ENCODE data around the gene ZP1.
A peak's percentile ranks its signal among the peaks of the same experiment; 100 is the strongest.
"Not testable (repeated sequence)": the region's sequence is repeated elsewhere in the genome, so short reads cannot be mapped to it uniquely, and the experiment has no call there.

Gene ZP1

DNA sequence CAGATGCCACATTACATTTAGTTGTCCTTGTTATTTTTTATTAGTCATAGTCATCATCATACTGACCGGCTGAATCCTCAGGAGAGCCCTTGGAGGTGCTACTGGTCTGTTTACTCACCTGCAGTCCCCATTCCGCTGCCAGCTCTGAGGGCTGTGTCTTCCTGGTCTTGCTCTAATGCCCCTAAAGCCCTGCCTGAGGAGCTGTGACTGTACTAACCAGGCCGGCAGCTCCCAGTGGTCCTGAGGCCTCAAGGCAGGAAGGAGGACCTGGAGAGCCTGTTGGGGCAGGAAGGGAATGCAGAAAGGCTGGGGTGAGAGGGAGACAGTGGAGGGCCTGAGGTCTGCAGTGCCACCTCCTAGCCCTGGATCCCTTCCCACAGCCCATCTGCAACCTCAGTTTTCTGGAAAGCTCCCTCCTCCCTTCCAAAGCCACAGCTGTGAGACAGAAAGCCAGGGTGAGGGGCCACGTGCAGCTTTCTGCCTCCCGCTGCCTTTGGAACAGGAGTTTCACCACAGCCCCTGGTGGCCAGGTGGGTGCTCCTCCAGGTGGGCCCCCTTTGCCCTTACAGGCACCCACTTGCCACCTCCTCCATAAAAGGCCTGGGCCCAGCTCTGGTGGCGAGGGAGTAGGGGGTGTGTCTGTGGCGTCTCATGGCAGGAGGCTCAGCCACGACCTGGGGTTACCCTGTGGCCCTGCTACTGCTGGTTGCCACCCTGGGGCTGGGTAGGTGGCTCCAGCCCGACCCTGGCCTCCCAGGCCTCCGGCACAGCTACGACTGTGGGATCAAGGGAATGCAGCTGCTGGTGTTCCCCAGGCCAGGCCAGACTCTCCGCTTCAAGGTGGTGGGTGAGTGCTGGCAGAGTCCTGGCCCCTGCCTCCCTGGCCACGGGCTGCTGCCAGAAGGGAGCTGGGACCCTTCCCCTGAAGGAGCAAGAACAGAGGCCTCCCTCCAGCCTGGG lies at the start of gene ZP1:
Gene ZP1, plus strand, starts transcription at position 632 of the 960 bp plus-strand sequence. Its CDS starts 20 bp downstream, at position 652.
- DNase-seq, result no peak

- DNase-seq, result no peak
Observed at GRCh38 chr11:60818057-60818456, 49.3 kb upstream of the ZP1 start.

DNA sequence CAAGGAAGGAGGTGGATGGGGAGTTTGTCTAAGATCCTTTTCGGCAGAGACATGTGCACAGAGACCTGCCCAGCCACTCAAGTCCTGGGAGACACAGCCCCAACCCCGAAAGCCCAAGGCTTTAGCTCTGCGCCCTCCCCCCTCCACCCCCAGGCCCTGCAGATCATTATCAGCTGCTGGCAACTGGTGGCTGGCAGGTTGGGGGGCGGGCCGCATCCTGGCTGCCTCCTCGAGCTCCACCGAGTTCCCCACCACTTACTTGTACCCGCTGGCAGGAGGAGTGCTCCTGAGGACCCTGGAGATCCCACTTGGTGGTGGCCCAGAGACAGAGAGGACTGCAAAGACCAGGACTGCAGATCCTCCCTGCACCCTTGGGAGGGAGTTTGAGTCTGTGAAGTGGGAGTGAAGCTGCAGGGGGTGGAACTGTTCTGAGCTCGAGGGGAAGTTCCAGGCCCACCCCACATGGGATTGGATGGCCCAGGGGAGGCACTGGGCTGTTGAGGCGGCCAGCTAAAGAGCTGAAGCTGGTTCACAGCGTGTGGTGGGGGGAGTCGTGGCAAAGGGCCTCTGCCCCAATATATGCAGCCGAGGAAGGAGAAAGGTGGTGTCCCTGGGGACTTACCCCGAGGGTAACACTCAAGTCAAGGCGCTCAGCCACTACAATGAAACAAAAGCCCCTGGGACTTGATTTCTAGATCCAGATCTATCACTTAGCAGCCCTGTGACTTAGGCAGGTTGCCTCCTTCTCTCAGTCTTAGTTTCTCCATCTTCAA lies 45.3 kb upstream of the ZP1 start:
- DNase-seq, result no peak

DNA sequence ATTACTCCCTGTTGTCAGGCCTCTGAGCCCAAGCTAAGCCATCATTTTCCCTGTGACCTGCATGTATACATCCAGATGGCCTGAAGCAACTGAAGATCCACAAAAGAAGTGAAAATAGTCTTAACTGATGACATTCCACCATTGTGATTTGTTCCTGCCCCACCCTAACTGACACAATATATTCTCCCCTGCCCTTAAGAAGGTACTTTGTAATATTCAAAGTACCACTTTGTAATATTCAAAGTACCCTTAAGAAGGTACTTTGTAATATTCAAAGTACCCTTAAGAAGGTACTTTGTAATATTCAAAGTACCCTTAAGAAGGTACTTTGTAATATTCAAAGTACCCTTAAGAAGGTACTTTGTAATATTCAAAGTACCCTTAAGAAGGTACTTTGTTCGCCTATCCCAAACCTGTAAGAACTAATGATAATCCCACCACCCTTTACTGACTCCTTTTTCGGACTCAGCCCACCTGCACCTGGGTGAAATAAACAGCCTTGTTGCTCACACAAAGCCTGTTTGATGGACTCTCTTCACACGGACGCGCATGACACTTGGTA lies 43.5 kb upstream of the ZP1 start:
- not testable (repeated sequence) for DNase-seq

DNA sequence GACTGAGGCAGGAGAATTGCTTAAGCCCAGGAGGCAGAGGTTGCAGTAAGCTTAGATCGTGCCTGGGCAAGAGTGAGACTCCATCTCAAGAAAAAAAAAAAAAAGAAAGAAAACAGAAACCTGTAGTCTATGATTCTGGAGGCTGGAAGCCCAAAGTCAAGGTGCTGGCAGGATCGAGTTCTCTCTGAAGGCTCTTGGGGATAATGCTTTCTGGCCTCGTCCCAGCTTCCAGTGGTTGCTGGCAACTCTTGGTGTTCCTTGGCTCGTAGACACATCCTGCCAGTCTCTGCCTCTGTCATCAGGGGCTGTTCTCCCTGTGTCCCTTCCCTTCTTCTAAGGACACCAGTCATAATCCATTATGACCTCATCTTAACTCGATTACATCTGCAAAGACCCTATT lies 42.2 kb upstream of the ZP1 start:
- DNase-seq, result no peak

GRCh38 chr11:60825790-60826189 lies 41.6 kb upstream of the ZP1 start:
- DNase-seq, result no peak

- no peak for DNase-seq
Observed at GRCh38 chr11:60830478-60831142, 36.7 kb upstream of the ZP1 start.

GRCh38 chr11:60831143-60831500 lies 36.2 kb upstream of the ZP1 start:
- DNase-seq, result peak; percentile 64 to 70

GRCh38 chr11:60831501-60832079 lies 35.8 kb upstream of the ZP1 start:
- no peak for DNase-seq

GRCh38 chr11:60834742-60835533 lies 32.4 kb upstream of the ZP1 start:
- DNase-seq, result no peak

- DNase-seq, result peak in 1 of 2 donors; percentile 13
Observed at GRCh38 chr11:60835534-60835846, 31.9 kb upstream of the ZP1 start.

GRCh38 chr11:60836866-60837515 lies 30.4 kb upstream of the ZP1 start:
- no peak for DNase-seq

DNA sequence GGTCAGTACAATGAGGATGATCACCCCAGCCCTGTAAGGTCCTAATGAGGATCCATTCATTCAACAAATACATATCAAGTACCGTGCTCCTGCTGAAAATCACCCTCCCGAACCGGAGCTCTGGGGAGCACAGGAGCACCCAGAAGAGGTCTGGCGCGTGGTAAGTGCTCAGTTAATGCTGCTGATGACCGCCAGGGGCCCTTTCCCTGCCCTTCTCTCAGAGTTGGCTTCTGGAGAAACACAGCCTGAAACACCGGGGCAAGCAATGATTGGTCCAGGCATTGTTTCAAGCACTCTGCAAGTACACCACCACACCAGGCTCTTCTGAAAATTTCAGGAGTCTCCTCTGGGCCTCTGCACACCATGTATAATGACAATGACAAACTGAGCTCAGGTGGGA lies 29.2 kb upstream of the ZP1 start:
- no peak for DNase-seq

DNA sequence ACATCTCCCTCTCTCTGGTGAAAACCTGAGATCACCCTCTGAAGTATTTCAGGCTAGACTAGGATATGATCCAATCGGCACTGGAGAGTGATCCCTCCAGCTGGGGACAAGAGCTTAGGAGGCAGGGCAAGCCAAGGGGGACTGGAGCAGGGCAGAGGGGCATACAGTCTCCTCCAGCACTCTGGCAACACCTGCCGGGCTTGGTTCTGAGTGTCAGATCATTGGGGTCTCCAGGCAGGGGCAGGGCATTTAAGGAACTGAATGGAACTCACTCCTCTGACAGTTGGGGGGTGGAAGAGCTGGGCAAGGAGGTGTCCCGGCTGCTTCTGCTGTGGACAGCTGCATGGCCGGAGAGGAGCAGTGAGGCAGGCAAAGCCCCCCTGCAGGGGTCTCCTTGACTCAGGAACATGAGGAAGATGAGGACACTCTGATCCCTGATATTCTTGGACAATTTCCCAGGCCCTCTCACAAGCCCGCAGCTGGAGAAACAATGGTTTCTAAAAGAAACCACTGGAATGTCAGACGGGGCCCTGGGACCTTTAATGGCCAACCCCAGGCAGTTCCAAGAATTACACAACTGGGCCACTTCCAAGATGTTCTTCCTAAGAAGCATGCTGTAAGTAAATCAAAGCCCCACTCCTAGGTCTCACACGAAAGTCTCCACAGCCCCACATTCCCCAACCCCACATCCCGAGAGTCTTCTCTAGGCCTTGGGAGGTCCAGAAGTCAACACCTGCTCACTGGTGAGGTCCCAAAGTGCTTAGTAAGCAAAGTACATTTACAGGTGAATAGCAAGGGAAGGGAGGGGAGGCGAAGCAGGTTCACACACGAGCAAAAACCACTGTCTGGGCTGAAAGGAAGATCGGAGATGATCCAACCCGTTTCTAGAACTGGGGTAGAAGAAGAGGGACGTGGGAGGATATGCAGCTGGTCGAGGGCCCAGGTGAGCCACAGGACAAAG lies 26.6 kb upstream of the ZP1 start:
- DNase-seq, result no peak

- DNase-seq, result peak; percentile 90 to 92
Observed at GRCh38 chr11:60841797-60842667, 25.3 kb upstream of the ZP1 start, which contains the start of gene CCDC86. Gene CCDC86 (plus strand): TSS chr11:60842113. CDS start chr11:60842125, 12 bp downstream.

DNA sequence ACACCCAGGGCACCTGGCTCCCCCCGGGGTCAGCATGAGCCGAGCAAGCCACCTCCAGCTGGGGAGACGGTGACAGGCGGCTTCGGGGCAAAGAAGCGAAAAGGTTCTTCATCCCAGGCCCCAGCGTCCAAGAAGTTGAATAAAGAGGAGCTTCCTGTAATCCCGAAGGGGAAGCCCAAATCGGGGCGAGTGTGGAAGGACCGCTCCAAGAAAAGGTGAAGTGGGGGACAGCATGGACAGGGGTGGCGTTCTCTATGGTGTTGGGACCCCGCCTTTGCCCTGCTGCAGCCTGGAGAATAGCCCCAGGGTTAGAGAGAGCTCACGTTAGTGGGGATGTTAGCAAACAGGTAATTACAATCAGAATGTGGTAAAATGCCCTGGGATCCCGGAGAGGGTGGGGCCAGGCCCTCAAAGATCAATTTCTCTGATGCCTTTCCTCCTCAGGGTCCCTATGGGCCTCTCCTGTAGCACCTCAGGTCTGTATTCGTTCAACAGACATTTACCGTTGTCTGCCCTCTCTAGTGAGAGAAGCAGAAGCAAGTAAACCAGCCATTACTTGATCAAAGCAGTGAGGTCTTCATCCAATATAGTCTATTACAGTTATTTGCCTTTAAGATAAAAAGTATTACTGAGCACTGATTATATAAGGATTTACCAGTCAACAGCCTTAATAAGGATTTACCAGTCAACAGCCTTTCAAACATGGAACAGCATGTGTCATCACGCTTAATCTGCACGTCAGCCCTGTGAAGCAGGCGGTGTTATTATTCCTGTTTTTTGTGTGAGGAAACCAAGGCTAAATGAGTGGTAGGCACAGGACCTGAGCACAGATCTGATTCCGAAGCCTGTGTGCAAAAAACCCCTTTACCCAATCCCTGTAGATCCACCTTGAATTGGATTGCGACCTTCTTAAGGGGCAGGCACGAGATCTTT lies 24.4 kb upstream of the ZP1 start:
- no peak for DNase-seq

- no peak for DNase-seq
Observed at GRCh38 chr11:60844045-60844869, 23.1 kb upstream of the ZP1 start.
